Measurements from ENCODE around the gene SLC12A8. TPM values are rescaled to one million over a fixed set of nuclear protein-coding genes. Genes with fewer than 3 reads are reported as not detected.

SLC12A8 gene
- total and polyA plus RNA-seq, 10 of the 15 experiments (the other 5 are each of a cell fraction or from before 2014, with no cell fraction given): 2.5 to 71.6 (median 50.1) TPM

- peak in 1 of 2 experiments; percentile 33; a peak in 1 of 4 replicates for TF ChIP-seq SRF (IDR thresholded peaks at IDR 0.05; ENCODE audit: low read depth in 2 of 2, low read length in 2 of 2)
- TF ChIP-seq GATAD2B (conservative IDR thresholded peaks at IDR 0.05; ENCODE audit: low read depth): no peak
- no peak for TF ChIP-seq CREB1 (IDR thresholded peaks at IDR 0.05; ENCODE audit: low read depth)
- no peak for TF ChIP-seq NR2C2 (IDR thresholded peaks at IDR 0.05; ENCODE audit: borderline replicate concordance, control insufficient read depth, insufficient read length, low read depth)
- TF ChIP-seq ASH2L (IDR thresholded peaks at IDR 0.05; ENCODE audit: borderline replicate concordance, low read depth): no peak
- peak; percentile 35; the same call in 1 of the 2 replicates for TF ChIP-seq GABPA (IDR thresholded peaks at IDR 0.05; ENCODE audit: low read depth)
- TF ChIP-seq ZBTB33 (IDR thresholded peaks at IDR 0.05): no peak
- TF ChIP-seq IKZF1 (conservative IDR thresholded peaks at IDR 0.05): peak; percentile 36; the same call in 1 of the 2 replicates
- peak; percentile 52 for TF ChIP-seq PML (IDR thresholded peaks at IDR 0.05; ENCODE audit: low read length)
- TF ChIP-seq MEF2A (IDR thresholded peaks at IDR 0.05; ENCODE audit: insufficient read depth, low read depth, low read length): peak; percentile 89
- TF ChIP-seq NBN (IDR thresholded peaks at IDR 0.05): 0 out of 2 replicates have a peak, but pooled peaks have one; percentile 41
- TF ChIP-seq RAD21 (IDR thresholded peaks at IDR 0.05; ENCODE audit: insufficient read depth, low read depth, low read length): no peak
- TF ChIP-seq BHLHE40 (IDR thresholded peaks at IDR 0.05; ENCODE audit: borderline replicate concordance in 1 of 2, low read depth in 2 of 2, low read length in 1 of 2): 0 out of 4 replicates have a peak, but pooled peaks of 1 of the 2 experiments have one; percentile 12
- TF ChIP-seq CBFB (IDR thresholded peaks at IDR 0.05; ENCODE audit: low read depth): peak; percentile 48; the same call in 1 of the 2 replicates
- no peak for TF ChIP-seq SP1 (IDR thresholded peaks at IDR 0.05; ENCODE audit: low read depth, low read length)
- TF ChIP-seq SMARCA5 (IDR thresholded peaks at IDR 0.05): no peak
- peak; percentile 67; the same call in 1 of the 3 replicates for TF ChIP-seq POU2F2 (IDR thresholded peaks at IDR 0.05; ENCODE audit: borderline replicate concordance, low read depth, low read length)
- peak; percentile 56; the same call in 1 of the 2 replicates for TF ChIP-seq ZNF384 (IDR thresholded peaks at IDR 0.05; ENCODE audit: borderline replicate concordance, low read depth, low read length)
- TF ChIP-seq NR2C1 (IDR thresholded peaks at IDR 0.05): no peak
- TF ChIP-seq BCL11A (IDR thresholded peaks at IDR 0.05; ENCODE audit: low read depth, low read length): peak; percentile 50; the same call in 1 of the 2 replicates
- peak in 1 of 2 experiments; percentile 25; a peak in 1 of 4 replicates for TF ChIP-seq ETV6 (conservative IDR thresholded peaks at IDR 0.05 in 1 of 2, IDR thresholded peaks at IDR 0.05 in 1 of 2; ENCODE audit: borderline replicate concordance in 1 of 2, low read depth in 1 of 2)
- no peak for TF ChIP-seq CHD1 (IDR thresholded peaks at IDR 0.05; ENCODE audit: low read depth, low read length)
- TF ChIP-seq WRNIP1 (IDR thresholded peaks at IDR 0.05; ENCODE audit: borderline replicate concordance, low read depth, low read length): no peak
- TF ChIP-seq IKZF2 (IDR thresholded peaks at IDR 0.05): peak; percentile 16 to 74; a peak in 3 of 4 replicates
- no peak for TF ChIP-seq SMAD1 (IDR thresholded peaks at IDR 0.05; ENCODE audit: low read depth, partially characterized antibody)
- 0 out of 2 replicates have a peak, but pooled peaks have one; percentile 1 for TF ChIP-seq CBX5 (IDR thresholded peaks at IDR 0.05; ENCODE audit: low read depth)
- no peak for TF ChIP-seq CBX3 (IDR thresholded peaks at IDR 0.05; ENCODE audit: borderline replicate concordance, low read depth)
Observed at GRCh38 chr3:125107861-125108567, 104.5 kb downstream of the SLC12A8 start (continued).
